Cardiac atrium fibroblast (primary cell): ENCODE data around the gene TOPAZ1. TPM values are rescaled to one million over a fixed set of nuclear protein-coding genes. Genes with fewer than 3 reads are reported as not detected.

Source experiments
- total RNA-seq: library from RNA; depleted of rRNA; stranded (reverse); fragments of >200 nt; gene quantifications from 2 replicates; pipeline ENCODE4 v1.2.3, GENCODE V29; 2015

The TOPAZ1 gene
- not detected in 2 replicates for total RNA-seq

GRCh38 chr3:44241706-44242105 lies at the start of gene TOPAZ1:
Gene TOPAZ1 (plus strand): TSS chr3:44241886. CDS start chr3:44242054, 168 bp downstream.

GRCh38 chr3:44338010-44338827 lies 96.5 kb downstream of the TOPAZ1 start, which contains the start of gene TCAIM:
Gene TCAIM (plus strand): TSS chr3:44338766. CDS start chr3:44354783, 16,017 bp downstream.

Other genes with a start within 250 kb of the TOPAZ1 start
- 16.1 and 16.4 TPM in 2 replicates for gene TCAIM, start 96.9 kb downstream of the TOPAZ1 start, total RNA-seq
- 2.5 and 4.5 TPM in 2 replicates for gene ZNF445, start 235.8 kb downstream of the TOPAZ1 start, total RNA-seq